Activated CD4-positive, alpha-beta memory T cell treated with anti-CD3 and anti-CD28 coated beads, Interleukin-2, amount 10 ng/mL, durations not matched to agents 7 days and 5 days (primary cell): ENCODE data around the gene SLF1. TPM values are rescaled to one million over a fixed set of nuclear protein-coding genes. Genes with fewer than 3 reads are reported as not detected.

ENCODE experiments used
- CTCF ChIA-PET: fragments of 350-600 bp; sonication (Branson Sonifier 250); formaldehyde crosslinking; loops from one replicate; lab custom pipeline; 2021; ENCODE audit warnings: antibody characterized with exemption, inconsistent platforms; lab: Charles Lee
- POLR2A ChIA-PET: fragments of 350-600 bp; sonication (Branson Sonifier 250); formaldehyde crosslinking; loops from one replicate; lab custom pipeline; 2021; ENCODE audit warnings: antibody characterized with exemption; lab: Charles Lee
- DNase-seq: peaks from one replicate; pipeline ENCODE4 v3.0.0-alpha.2; 2020
- H3K27ac Mint-ChIP-seq: one replicate; pipeline ENCODE4 v1.8.0; 2021; ENCODE audit warnings: mild to moderate bottlenecking, mixed read lengths
- H3K27me3 Mint-ChIP-seq: one replicate; pipeline ENCODE4 v1.8.0; 2021; ENCODE audit warnings: mixed read lengths
- H3K36me3 Mint-ChIP-seq: one replicate; pipeline ENCODE4 v1.8.0; 2021; ENCODE audit warnings: low read depth, mixed read lengths
- H3K4me1 Mint-ChIP-seq: one replicate; pipeline ENCODE4 v1.8.0; 2021; ENCODE audit warnings: mixed read lengths
- H3K4me3 Mint-ChIP-seq: one replicate; pipeline ENCODE4 v1.8.0; 2021; ENCODE audit warnings: mild to moderate bottlenecking, mixed read lengths
- H3K9me3 Mint-ChIP-seq: one replicate; pipeline ENCODE4 v1.8.0; 2021; ENCODE audit warnings: mixed read lengths
- total RNA-seq, 2 experiments: library from RNA; stranded (reverse); gene quantifications; one replicate each; pipeline ENCODE4 v1.2.3, GENCODE V29; 2021

Gene SLF1
- total RNA-seq, 2 experiments from 2014 or later = 19.5 to 22.9 TPM

GRCh38 chr5:94621763-94622162, 3.3 kb downstream of the SLF1 start:
- no peaks in the 10 kb centered on the region for H3K27me3 Mint-ChIP-seq
- no peak overlapping the region for H3K27ac Mint-ChIP-seq
- CTCF ChIA-PET = no interaction called here
- H3K4me1 Mint-ChIP-seq = peaks cover 46% of the 10 kb centered on the region
- H3K4me3 Mint-ChIP-seq = peak overlapping the region; percentile 8
- POLR2A ChIA-PET = interaction anchor here (1.2 kb wide), 1 partner anchor 47 kb away, joined by 5 read pairs; no protein-coding TSS in a partner anchor
- H3K9me3 Mint-ChIP-seq = no peaks in the 10 kb centered on the region
- DNase-seq = no peak
- peaks cover 20% of the 10 kb centered on the region for H3K36me3 Mint-ChIP-seq

- ChIA-PET POLR2A (no interaction called here), CTCF (no interaction called here)
- no peaks in the 10 kb centered on the region for H3K27me3 Mint-ChIP-seq
- no peak overlapping the region for H3K4me3 Mint-ChIP-seq
- H3K36me3 Mint-ChIP-seq = peaks cover 20% of the 10 kb centered on the region
- no peak for DNase-seq
- no peak overlapping the region for H3K27ac Mint-ChIP-seq
- no peaks in the 10 kb centered on the region for H3K9me3 Mint-ChIP-seq
- peaks cover 37% of the 10 kb centered on the region for H3K4me1 Mint-ChIP-seq
These were observed 4.5 kb downstream of the SLF1 start for GRCh38 chr5:94623011-94623410.

GRCh38 chr5:94623877-94624276, 5.4 kb downstream of the SLF1 start:
- no peaks in the 10 kb centered on the region for H3K27me3 Mint-ChIP-seq
- H3K27ac Mint-ChIP-seq = no peak overlapping the region
- no peak for DNase-seq
- H3K36me3 Mint-ChIP-seq = peaks cover 23% of the 10 kb centered on the region
- no peak overlapping the region for H3K4me3 Mint-ChIP-seq
- no peaks in the 10 kb centered on the region for H3K9me3 Mint-ChIP-seq
- POLR2A ChIA-PET = no interaction called here
- peaks cover 37% of the 10 kb centered on the region for H3K4me1 Mint-ChIP-seq
- CTCF ChIA-PET = no interaction called here

- Mint-ChIP-seq H3K27ac (no peak overlapping the region), H3K4me1 (peaks cover 21% of the 10 kb centered on the region), H3K36me3 (peaks cover 30% of the 10 kb centered on the region), H3K4me3 (no peak overlapping the region), H3K27me3 (no peaks in the 10 kb centered on the region), H3K9me3 (no peaks in the 10 kb centered on the region)
- ChIA-PET POLR2A (interaction anchor here (1.2 kb wide), 1 partner anchor 9 kb away, joined by 5 read pairs; the partner anchor contains the start of genes KIAA0825 and SLF1), CTCF (no interaction called here)
- no peak for DNase-seq
These were observed 8.7 kb downstream of the SLF1 start for GRCh38 chr5:94627191-94627590.

GRCh38 chr5:94632024-94632423, 13.6 kb downstream of the SLF1 start:
- CTCF ChIA-PET = interaction anchor here (0.8 kb wide), 1 partner anchor 13 kb away, joined by 5 read pairs; the partner anchor contains the start of genes KIAA0825 and SLF1
- H3K27me3 Mint-ChIP-seq = no peaks in the 10 kb centered on the region

GRCh38 chr5:94640176-94640575, 21.7 kb downstream of the SLF1 start:
- peaks cover 16% of the 10 kb centered on the region for H3K4me1 Mint-ChIP-seq
- CTCF ChIA-PET = no interaction called here
- peaks cover 24% of the 10 kb centered on the region for H3K9me3 Mint-ChIP-seq
- POLR2A ChIA-PET = no interaction called here
- no peak for DNase-seq
- H3K27me3 Mint-ChIP-seq = no peaks in the 10 kb centered on the region
- peaks cover 84% of the 10 kb centered on the region for H3K36me3 Mint-ChIP-seq
- H3K27ac Mint-ChIP-seq = no peak overlapping the region
- no peak overlapping the region for H3K4me3 Mint-ChIP-seq

More at GRCh38 chr5:94632024-94632423, 13.6 kb downstream of the SLF1 start:
- POLR2A ChIA-PET = no interaction called here
- Mint-ChIP-seq H3K4me3 (no peak overlapping the region), H3K36me3 (peaks cover 67% of the 10 kb centered on the region), H3K4me1 (peaks cover 24% of the 10 kb centered on the region), H3K27ac (no peak overlapping the region), H3K9me3 (peaks cover 8% of the 10 kb centered on the region)
- DNase-seq = no peak

GRCh38 chr5:94645053-94645452, 26.6 kb downstream of the SLF1 start:
- no peak for DNase-seq
- Mint-ChIP-seq H3K36me3 (peaks cover 53% of the 10 kb centered on the region), H3K27me3 (no peaks in the 10 kb centered on the region), H3K4me1 (peaks cover 8% of the 10 kb centered on the region), H3K9me3 (peaks cover 9% of the 10 kb centered on the region), H3K27ac (no peak overlapping the region), H3K4me3 (no peak overlapping the region)
- ChIA-PET CTCF (no interaction called here), POLR2A (interaction anchor here (2.2 kb wide), 1 partner anchor 27 kb away, joined by 5 read pairs; the partner anchor contains the start of genes KIAA0825 and SLF1)

GRCh38 chr5:94646758-94647157, 28.3 kb downstream of the SLF1 start:
- Mint-ChIP-seq H3K36me3 (peaks cover 35% of the 10 kb centered on the region), H3K4me1 (peaks cover 8% of the 10 kb centered on the region), H3K27ac (no peak overlapping the region), H3K27me3 (no peaks in the 10 kb centered on the region), H3K9me3 (no peaks in the 10 kb centered on the region), H3K4me3 (no peak overlapping the region)
- DNase-seq = no peak
- ChIA-PET CTCF (no interaction called here), POLR2A (interaction anchor here (2.2 kb wide), 1 partner anchor 28 kb away, joined by 5 read pairs; the partner anchor contains the start of genes KIAA0825 and SLF1)

GRCh38 chr5:94649874-94650273, 31.4 kb downstream of the SLF1 start:
- peaks cover 42% of the 10 kb centered on the region for H3K36me3 Mint-ChIP-seq
- no peak overlapping the region for H3K4me3 Mint-ChIP-seq
- peaks cover under 1% of the 10 kb centered on the region for H3K4me1 Mint-ChIP-seq
- ChIA-PET POLR2A (no interaction called here), CTCF (no interaction called here)
- peaks cover 2% of the 10 kb centered on the region for H3K9me3 Mint-ChIP-seq
- no peaks in the 10 kb centered on the region for H3K27me3 Mint-ChIP-seq
- H3K27ac Mint-ChIP-seq = no peak overlapping the region
- no peak for DNase-seq

- no peak overlapping the region for H3K27ac Mint-ChIP-seq
- no peaks in the 10 kb centered on the region for H3K4me1 Mint-ChIP-seq
- H3K27me3 Mint-ChIP-seq = no peaks in the 10 kb centered on the region
- ChIA-PET CTCF (no interaction called here), POLR2A (no interaction called here)
- no peak for DNase-seq
- peaks cover 76% of the 10 kb centered on the region for H3K36me3 Mint-ChIP-seq
- H3K4me3 Mint-ChIP-seq = no peak overlapping the region
- H3K9me3 Mint-ChIP-seq = peaks cover 45% of the 10 kb centered on the region
These were observed 39.8 kb downstream of the SLF1 start for GRCh38 chr5:94658272-94658671.

GRCh38 chr5:94660506-94660905, 42.0 kb downstream of the SLF1 start:
- H3K4me3 Mint-ChIP-seq = no peak overlapping the region
- DNase-seq = no peak
- ChIA-PET POLR2A (no interaction called here), CTCF (no interaction called here)
- H3K36me3 Mint-ChIP-seq = peaks cover 58% of the 10 kb centered on the region
- H3K9me3 Mint-ChIP-seq = peaks cover 36% of the 10 kb centered on the region
- no peak overlapping the region for H3K27ac Mint-ChIP-seq
- H3K4me1 Mint-ChIP-seq = no peaks in the 10 kb centered on the region
- no peaks in the 10 kb centered on the region for H3K27me3 Mint-ChIP-seq

- POLR2A ChIA-PET = no interaction called here
- Mint-ChIP-seq H3K9me3 (peaks cover 31% of the 10 kb centered on the region), H3K36me3 (peaks cover 52% of the 10 kb centered on the region), H3K27me3 (no peaks in the 10 kb centered on the region), H3K4me1 (no peaks in the 10 kb centered on the region), H3K27ac (no peak overlapping the region), H3K4me3 (no peak overlapping the region)
- CTCF ChIA-PET = no interaction called here
- DNase-seq = no peak
These were observed 42.6 kb downstream of the SLF1 start for GRCh38 chr5:94661086-94661485.

GRCh38 chr5:94667937-94668336, 49.5 kb downstream of the SLF1 start:
- H3K9me3 Mint-ChIP-seq = no peaks in the 10 kb centered on the region
- H3K27ac Mint-ChIP-seq = no peak overlapping the region
- no peak for DNase-seq
- CTCF ChIA-PET = no interaction called here
- H3K36me3 Mint-ChIP-seq = peaks cover 38% of the 10 kb centered on the region
- H3K4me1 Mint-ChIP-seq = peaks cover 11% of the 10 kb centered on the region
- H3K27me3 Mint-ChIP-seq = no peaks in the 10 kb centered on the region
- H3K4me3 Mint-ChIP-seq = no peak overlapping the region
- POLR2A ChIA-PET = no interaction called here

- H3K4me3 Mint-ChIP-seq = no peak overlapping the region
- H3K27me3 Mint-ChIP-seq = no peaks in the 10 kb centered on the region
- H3K27ac Mint-ChIP-seq = no peak overlapping the region
- CTCF ChIA-PET = no interaction called here
- no peak for DNase-seq
- H3K4me1 Mint-ChIP-seq = peaks cover 11% of the 10 kb centered on the region
- H3K9me3 Mint-ChIP-seq = no peaks in the 10 kb centered on the region
- POLR2A ChIA-PET = no interaction called here
- H3K36me3 Mint-ChIP-seq = peaks cover 46% of the 10 kb centered on the region
These were observed 52.3 kb downstream of the SLF1 start for GRCh38 chr5:94670726-94671125.
